ENCODE data around the gene CLCN7.

Gene CLCN7

GRCh38 chr16:1501630-1502029 lies 26.8 kb upstream of the CLCN7 start:
- WGBS: 97% methylated on average over 23 of the region's 23 CpGs
- no peak overlapping the region for H3K4me3 ChIP-seq (ENCODE audit: insufficient read depth in 1 of 2, low read depth in 1 of 2, low read length in 2 of 2)
- no peak overlapping the region for H2AFZ ChIP-seq (ENCODE audit: low read depth, low read length)
- no peak overlapping the region for H2BK12ac ChIP-seq (ENCODE audit: low read length in 2 of 2)
- no peaks in the 10 kb centered on the region for H3K27me3 ChIP-seq (ENCODE audit: control insufficient read depth in 1 of 2, insufficient read depth in 1 of 2, low read length in 2 of 2)
- H2AK5ac ChIP-seq (ENCODE audit: low read length, severe bottlenecking): no peak overlapping the region
- H2BK120ac ChIP-seq (ENCODE audit: low read depth, low read length): no peak overlapping the region
- no peaks in the 10 kb centered on the region for H3K9me3 ChIP-seq (ENCODE audit: control insufficient read depth, low read length)
- peak overlapping the region; percentile 70 for H4K91ac ChIP-seq (ENCODE audit: low read length)
- H3K27ac ChIP-seq (ENCODE audit: low read length, poor library complexity, severe bottlenecking): no peak overlapping the region
- H4K8ac ChIP-seq (ENCODE audit: low read length): no peak overlapping the region
- H3K9ac ChIP-seq (ENCODE audit: low read length): no peak overlapping the region
- no peak overlapping the region for H3K14ac ChIP-seq (ENCODE audit: low read length in 2 of 2)
- no peak overlapping the region for H3K4ac ChIP-seq (ENCODE audit: low read depth in 1 of 2, low read length in 2 of 2)
- no peak for DNase-seq
- H3K36me3 ChIP-seq (ENCODE audit: control insufficient read depth in 1 of 2, insufficient read depth in 2 of 2, low read depth in 1 of 2, low read length in 2 of 2): peaks cover 61 to 83% of the 10 kb centered on the region in 2 experiments
- H3K18ac ChIP-seq (ENCODE audit: low read depth in 1 of 2, low read length in 2 of 2): no peak overlapping the region
- no peak overlapping the region for H2BK5ac ChIP-seq (ENCODE audit: low read depth, low read length, poor library complexity, severe bottlenecking)
- H3K4me1 ChIP-seq (ENCODE audit: control insufficient read depth, insufficient read depth, low read depth, low read length): no peaks in the 10 kb centered on the region
- H3K79me1 ChIP-seq (replicated peaks; ENCODE audit: low read length, poor library complexity, severe bottlenecking): peaks cover 36% of the 10 kb centered on the region
- H3K23ac ChIP-seq (ENCODE audit: low read length in 2 of 2): no peak overlapping the region
- no peak overlapping the region for H3K4me2 ChIP-seq (ENCODE audit: low read length, poor library complexity, severe bottlenecking)
- H2BK15ac ChIP-seq (ENCODE audit: low read depth, poor library complexity, severe bottlenecking): no peak overlapping the region

GRCh38 chr16:1500465-1501150 lies 25.8 kb upstream of the CLCN7 start:
- Histone ChIP-seq H2AFZ (ENCODE audit: low read depth, low read length) (no peak overlapping the region), H2AK5ac (ENCODE audit: low read length, severe bottlenecking) (no peak overlapping the region), H3K4ac (ENCODE audit: low read depth in 1 of 2, low read length in 2 of 2) (no peak overlapping the region), H2BK120ac (ENCODE audit: low read depth, low read length) (no peak overlapping the region), H3K27ac (ENCODE audit: low read length, poor library complexity, severe bottlenecking) (no peak overlapping the region), H4K91ac (ENCODE audit: low read length) (no peak overlapping the region), H3K18ac (ENCODE audit: low read depth in 1 of 2, low read length in 2 of 2) (no peak overlapping the region), H3K79me1 (replicated peaks; ENCODE audit: low read length, poor library complexity, severe bottlenecking) (peaks cover 38% of the 10 kb centered on the region), H3K4me2 (ENCODE audit: low read length, poor library complexity, severe bottlenecking) (no peak overlapping the region), H3K27me3 (ENCODE audit: control insufficient read depth in 1 of 2, insufficient read depth in 1 of 2, low read length in 2 of 2) (no peaks in the 10 kb centered on the region), H2BK5ac (ENCODE audit: low read depth, low read length, poor library complexity, severe bottlenecking) (no peak overlapping the region), H3K36me3 (ENCODE audit: control insufficient read depth in 1 of 2, insufficient read depth in 2 of 2, low read depth in 1 of 2, low read length in 2 of 2) (peaks cover 68 to 83% of the 10 kb centered on the region in 2 experiments), H2BK12ac (ENCODE audit: low read length in 2 of 2) (no peak overlapping the region), H3K9me3 (ENCODE audit: control insufficient read depth, low read length) (no peaks in the 10 kb centered on the region), H3K4me1 (ENCODE audit: control insufficient read depth, insufficient read depth, low read depth, low read length) (no peaks in the 10 kb centered on the region), H3K23ac (ENCODE audit: low read length in 2 of 2) (no peak overlapping the region), H4K8ac (ENCODE audit: low read length) (no peak overlapping the region), H3K14ac (ENCODE audit: low read length in 2 of 2) (no peak overlapping the region), H3K9ac (ENCODE audit: low read length) (no peak overlapping the region), H3K4me3 (ENCODE audit: insufficient read depth in 1 of 2, low read depth in 1 of 2, low read length in 2 of 2) (no peak overlapping the region), H2BK15ac (ENCODE audit: low read depth, poor library complexity, severe bottlenecking) (no peak overlapping the region)
- no peak for DNase-seq
- 97% methylated on average over 44 of the region's 44 CpGs for WGBS

GRCh38 chr16:1499756-1500464 lies 25.1 kb upstream of the CLCN7 start:
- H3K4me3 ChIP-seq (ENCODE audit: insufficient read depth in 1 of 2, low read depth in 1 of 2, low read length in 2 of 2): no peak overlapping the region
- no peak overlapping the region for H3K4me2 ChIP-seq (ENCODE audit: low read length, poor library complexity, severe bottlenecking)
- no peak overlapping the region for H4K8ac ChIP-seq (ENCODE audit: low read length)
- no peak overlapping the region for H3K27ac ChIP-seq (ENCODE audit: low read length, poor library complexity, severe bottlenecking)
- no peak overlapping the region for H3K23ac ChIP-seq (ENCODE audit: low read length in 2 of 2)
- 97% methylated on average over 36 of the region's 36 CpGs for WGBS
- H3K9me3 ChIP-seq (ENCODE audit: control insufficient read depth, low read length): no peaks in the 10 kb centered on the region
- no peak overlapping the region for H2BK5ac ChIP-seq (ENCODE audit: low read depth, low read length, poor library complexity, severe bottlenecking)
- no peak overlapping the region for H3K9ac ChIP-seq (ENCODE audit: low read length)
- no peak overlapping the region for H3K4ac ChIP-seq (ENCODE audit: low read depth in 1 of 2, low read length in 2 of 2)
- no peak overlapping the region for H2AFZ ChIP-seq (ENCODE audit: low read depth, low read length)
- no peak overlapping the region for H2BK120ac ChIP-seq (ENCODE audit: low read depth, low read length)
- DNase-seq: no peak
- no peak overlapping the region for H3K14ac ChIP-seq (ENCODE audit: low read length in 2 of 2)
- H2AK5ac ChIP-seq (ENCODE audit: low read length, severe bottlenecking): no peak overlapping the region
- H2BK15ac ChIP-seq (ENCODE audit: low read depth, poor library complexity, severe bottlenecking): no peak overlapping the region
- H3K79me1 ChIP-seq (replicated peaks; ENCODE audit: low read length, poor library complexity, severe bottlenecking): peaks cover 43% of the 10 kb centered on the region
- no peak overlapping the region for H3K18ac ChIP-seq (ENCODE audit: low read depth in 1 of 2, low read length in 2 of 2)
- no peak overlapping the region for H4K91ac ChIP-seq (ENCODE audit: low read length)
- no peaks in the 10 kb centered on the region for H3K27me3 ChIP-seq (ENCODE audit: control insufficient read depth in 1 of 2, insufficient read depth in 1 of 2, low read length in 2 of 2)
- no peak overlapping the region for H2BK12ac ChIP-seq (ENCODE audit: low read length in 2 of 2)
- no peaks in the 10 kb centered on the region for H3K4me1 ChIP-seq (ENCODE audit: control insufficient read depth, insufficient read depth, low read depth, low read length)
- H3K36me3 ChIP-seq (ENCODE audit: control insufficient read depth in 1 of 2, insufficient read depth in 2 of 2, low read depth in 1 of 2, low read length in 2 of 2): peaks cover 75 to 83% of the 10 kb centered on the region in 2 experiments

GRCh38 chr16:1498899-1499676 lies 24.3 kb upstream of the CLCN7 start:
- Histone ChIP-seq H2BK5ac (ENCODE audit: low read depth, low read length, poor library complexity, severe bottlenecking) (no peak overlapping the region), H3K4me1 (ENCODE audit: control insufficient read depth, insufficient read depth, low read depth, low read length) (peaks cover 8% of the 10 kb centered on the region), H3K4ac (ENCODE audit: low read depth in 1 of 2, low read length in 2 of 2) (no peak overlapping the region), H2AK5ac (ENCODE audit: low read length, severe bottlenecking) (no peak overlapping the region), H2BK12ac (ENCODE audit: low read length in 2 of 2) (no peak overlapping the region), H3K14ac (ENCODE audit: low read length in 2 of 2) (no peak overlapping the region), H2BK15ac (ENCODE audit: low read depth, poor library complexity, severe bottlenecking) (no peak overlapping the region), H3K27ac (ENCODE audit: low read length, poor library complexity, severe bottlenecking) (no peak overlapping the region), H3K23ac (ENCODE audit: low read length in 2 of 2) (no peak overlapping the region), H4K8ac (ENCODE audit: low read length) (no peak overlapping the region), H3K18ac (ENCODE audit: low read depth in 1 of 2, low read length in 2 of 2) (no peak overlapping the region), H3K4me3 (ENCODE audit: insufficient read depth in 1 of 2, low read depth in 1 of 2, low read length in 2 of 2) (no peak overlapping the region), H3K9ac (ENCODE audit: low read length) (no peak overlapping the region), H3K79me1 (replicated peaks; ENCODE audit: low read length, poor library complexity, severe bottlenecking) (peaks cover 46% of the 10 kb centered on the region), H3K9me3 (ENCODE audit: control insufficient read depth, low read length) (no peaks in the 10 kb centered on the region), H3K27me3 (ENCODE audit: control insufficient read depth in 1 of 2, insufficient read depth in 1 of 2, low read length in 2 of 2) (no peaks in the 10 kb centered on the region), H4K91ac (ENCODE audit: low read length) (no peak overlapping the region), H2BK120ac (ENCODE audit: low read depth, low read length) (no peak overlapping the region), H2AFZ (ENCODE audit: low read depth, low read length) (no peak overlapping the region), H3K36me3 (ENCODE audit: control insufficient read depth in 1 of 2, insufficient read depth in 2 of 2, low read depth in 1 of 2, low read length in 2 of 2) (peaks cover 75 to 87% of the 10 kb centered on the region in 2 experiments), H3K4me2 (ENCODE audit: low read length, poor library complexity, severe bottlenecking) (no peak overlapping the region)
- WGBS: 96% methylated on average over 35 of the region's 35 CpGs
- DNase-seq: no peak
